Ascending aorta (tissue), 2 donors: Measurements from ENCODE around the gene TRIM62. TPM values are rescaled to one million over a fixed set of nuclear protein-coding genes. Genes with fewer than 3 reads are reported as not detected.

Experiments used
- DNase-seq, 2 donors: peaks; one replicate each; pipeline ENCODE4 v3.0.0-alpha.2; 2019; ENCODE audit warnings: low spot score in 2 of 2
- H3K27ac ChIP-seq, 2 donors: fragments of 200-600 bp; sonication (generic); one replicate each; pipeline ENCODE4 v1.5.1; 2016 to 2017; ENCODE audit warnings: mild to moderate bottlenecking in 1 of 2
- H3K27me3 ChIP-seq: fragments of 200-600 bp; sonication (generic); one replicate; pipeline ENCODE4 v1.5.1; 2017
- H3K36me3 ChIP-seq, 2 donors: fragments of 200-600 bp; sonication (generic); one replicate each; pipeline ENCODE4 v1.5.1; 2016
- H3K4me1 ChIP-seq, 2 donors: fragments of 200-600 bp; sonication (generic); one replicate each; pipeline ENCODE4 v1.5.1; 2016 to 2017; ENCODE audit warnings: mild to moderate bottlenecking in 1 of 2
- H3K4me3 ChIP-seq, 2 donors: fragments of 200-600 bp; sonication (generic); one replicate each; pipeline ENCODE4 v1.5.1; 2016 to 2017; ENCODE audit warnings: mild to moderate bottlenecking in 1 of 2
- H3K9me3 ChIP-seq, 2 donors: fragments of 200-600 bp; sonication (generic); one replicate each; pipeline ENCODE4 v1.5.1; 2016
- CTCF ChIP-seq, 3 experiments: fragments of 200-600 bp in 2 of 3; fragments of 450-650 bp in 1 of 3; sonication (generic) in 2 of 3; IDR thresholded peaks; one replicate each; pipeline ENCODE4 v1.5.1; 2016 to 2019; ENCODE audit warnings: antibody characterized with exemption in 3 of 3, mild to moderate bottlenecking in 1 of 3, moderate library complexity in 1 of 3
- intact Hi-C: fragments of 100-400 bp; cut with DNase I; formaldehyde crosslinking; loops from one replicate; pipeline ENCODE4 v1.15.1; 2023
- total RNA-seq: library from RNA; depleted of rRNA; stranded (reverse); fragments of >200 nt; gene quantifications from one replicate; pipeline ENCODE4 v1.1.0, GENCODE V29; 2016

TRIM62 gene
- total RNA-seq, 1 donor from 2014 or later = 18.1 TPM

GRCh38 chr1:33222381-33222780, 40.5 kb upstream of the TRIM62 start:
- TF ChIP-seq CTCF (IDR thresholded peaks at IDR 0.05) = no peak
- no peak for DNase-seq
- intact Hi-C loops = no loop called here
- no peaks in the 10 kb centered on the region for H3K36me3 ChIP-seq
- peaks cover 0 to 12% of the 10 kb centered on the region in 2 donors for H3K9me3 ChIP-seq
- H3K27me3 ChIP-seq = no peaks in the 10 kb centered on the region
- H3K4me1 ChIP-seq = peaks cover 0 to 2% of the 10 kb centered on the region in 2 donors
- H3K27ac ChIP-seq = no peak overlapping the region
- H3K4me3 ChIP-seq = no peak overlapping the region

- no peaks in the 10 kb centered on the region for H3K27me3 ChIP-seq
Observed at GRCh38 chr1:33221385-33221758, 39.5 kb upstream of the TRIM62 start.

GRCh38 chr1:33220676-33221384, 39.0 kb upstream of the TRIM62 start:
- no peak for TF ChIP-seq CTCF (IDR thresholded peaks at IDR 0.05)
- Histone ChIP-seq H3K36me3 (no peaks in the 10 kb centered on the region), H3K27ac (no peak overlapping the region), H3K4me1 (peaks cover 0 to 2% of the 10 kb centered on the region in 2 donors), H3K4me3 (no peak overlapping the region), H3K9me3 (peaks cover 0 to 12% of the 10 kb centered on the region in 2 donors), H3K27me3 (no peaks in the 10 kb centered on the region)
- intact Hi-C loops = no loop called here
- no peak for DNase-seq

More at GRCh38 chr1:33221385-33221758, 39.5 kb upstream of the TRIM62 start:
- TF ChIP-seq CTCF (IDR thresholded peaks at IDR 0.05) = no peak
- Histone ChIP-seq H3K36me3 (no peaks in the 10 kb centered on the region), H3K4me3 (no peak overlapping the region), H3K4me1 (peaks cover 0 to 2% of the 10 kb centered on the region in 2 donors), H3K9me3 (peaks cover 0 to 12% of the 10 kb centered on the region in 2 donors), H3K27ac (no peak overlapping the region)
- no peak for DNase-seq
- intact Hi-C loops = no loop called here

- no peak for TF ChIP-seq CTCF (IDR thresholded peaks at IDR 0.05)
- Histone ChIP-seq H3K4me1 (peaks cover 0 to 2% of the 10 kb centered on the region in 2 donors), H3K9me3 (peaks cover 0 to 12% of the 10 kb centered on the region in 2 donors), H3K36me3 (no peaks in the 10 kb centered on the region), H3K27ac (no peak overlapping the region), H3K27me3 (no peaks in the 10 kb centered on the region), H3K4me3 (no peak overlapping the region)
- no peak for DNase-seq
- intact Hi-C loops = loop anchor here (2.0 kb wide), 3 partner anchors 147 to 393 kb away; no protein-coding TSS in a partner anchor
Observed at GRCh38 chr1:33219886-33220661, 38.2 kb upstream of the TRIM62 start.

- H3K4me3 ChIP-seq = no peak overlapping the region
- no peaks in the 10 kb centered on the region for H3K27me3 ChIP-seq
- no peak overlapping the region for H3K27ac ChIP-seq
- intact Hi-C loops = loop anchor here (5.0 kb wide), 1 partner anchor 245 kb away; no protein-coding TSS in a partner anchor
- no peak for DNase-seq
- no peaks in the 10 kb centered on the region for H3K4me1 ChIP-seq
- H3K9me3 ChIP-seq = no peaks in the 10 kb centered on the region
- TF ChIP-seq CTCF (IDR thresholded peaks at IDR 0.05) = no peak
- no peaks in the 10 kb centered on the region for H3K36me3 ChIP-seq
Observed at GRCh38 chr1:33211972-33212371, 30.1 kb upstream of the TRIM62 start.
